Activated CD4-positive, alpha-beta T cell treated with anti-CD3 and anti-CD28 coated beads, Interleukin-2, amount 50 U/mL, for 24 hours (primary cell): Measurements from ENCODE around the gene CYP2C19.
"Not testable (repeated sequence)": the region's sequence is repeated elsewhere in the genome, so short reads cannot be mapped to it uniquely, and the experiment has no call there.

ENCODE experiments used
- DNase-seq, 2 donors: peaks; one replicate each; pipeline ENCODE4 v3.0.0-alpha.2; 2020; ENCODE audit warnings: low read depth in 1 of 2, low spot score in 1 of 2

Gene CYP2C19

DNA sequence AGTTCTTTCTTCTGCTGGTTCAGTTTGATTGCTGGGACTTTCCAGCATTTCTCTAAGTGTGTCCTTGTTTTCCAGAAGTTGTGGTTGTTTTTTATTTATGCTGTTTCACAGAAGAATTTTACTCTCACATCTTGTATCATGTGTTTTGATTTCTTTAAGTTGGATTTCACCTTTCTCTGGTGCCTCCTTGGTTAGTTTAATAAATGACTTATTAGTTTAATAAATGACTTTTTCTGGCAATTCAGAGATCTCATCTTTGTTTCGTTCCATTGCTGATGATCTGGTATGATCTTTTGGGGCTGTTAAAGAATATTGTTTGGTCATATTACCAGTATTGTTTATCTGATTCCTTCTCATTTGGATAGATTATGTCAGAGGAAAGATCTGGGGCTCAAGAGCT lies 116.2 kb downstream of the CYP2C19 start:
- DNase-seq, result no peak

DNA sequence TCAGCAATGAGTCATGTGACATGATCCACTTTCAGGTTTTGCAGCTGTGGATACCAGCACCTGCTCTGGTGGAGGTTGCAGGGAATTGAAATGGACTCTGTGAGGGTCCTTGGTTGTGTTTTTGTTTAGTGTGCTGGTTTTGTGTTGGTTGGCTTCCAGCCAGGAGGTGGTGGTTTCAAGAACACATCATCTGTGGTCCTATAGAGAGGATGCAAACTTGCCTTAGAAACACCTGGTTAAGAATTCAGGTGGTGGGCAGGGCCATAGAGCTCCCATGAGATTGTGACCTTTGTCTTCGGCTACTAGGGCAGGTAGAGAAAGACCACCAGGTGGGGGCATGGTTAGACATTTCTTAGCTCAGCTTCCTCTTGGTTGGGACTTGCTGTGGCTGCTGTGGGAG lies 116.7 kb downstream of the CYP2C19 start:
- no peak for DNase-seq

DNA sequence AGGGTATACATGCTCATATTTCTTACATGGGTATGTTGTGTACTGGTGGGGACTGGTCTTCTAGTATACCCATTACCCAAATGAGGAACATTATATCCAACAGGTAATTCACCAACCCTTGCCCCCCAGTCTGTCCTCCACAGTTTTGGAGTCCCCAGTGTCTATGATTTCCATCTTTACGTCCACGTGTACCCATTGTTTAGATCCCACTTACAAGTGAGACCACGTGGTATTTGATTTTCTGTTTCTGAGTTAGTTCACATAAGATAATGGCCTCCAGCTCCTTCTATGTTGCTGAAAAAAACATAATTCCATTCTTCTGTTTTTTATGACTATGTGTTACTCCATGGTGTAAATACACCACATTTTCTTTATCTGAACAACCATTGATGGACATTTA lies 126.6 kb downstream of the CYP2C19 start:
- DNase-seq, result no peak

DNA sequence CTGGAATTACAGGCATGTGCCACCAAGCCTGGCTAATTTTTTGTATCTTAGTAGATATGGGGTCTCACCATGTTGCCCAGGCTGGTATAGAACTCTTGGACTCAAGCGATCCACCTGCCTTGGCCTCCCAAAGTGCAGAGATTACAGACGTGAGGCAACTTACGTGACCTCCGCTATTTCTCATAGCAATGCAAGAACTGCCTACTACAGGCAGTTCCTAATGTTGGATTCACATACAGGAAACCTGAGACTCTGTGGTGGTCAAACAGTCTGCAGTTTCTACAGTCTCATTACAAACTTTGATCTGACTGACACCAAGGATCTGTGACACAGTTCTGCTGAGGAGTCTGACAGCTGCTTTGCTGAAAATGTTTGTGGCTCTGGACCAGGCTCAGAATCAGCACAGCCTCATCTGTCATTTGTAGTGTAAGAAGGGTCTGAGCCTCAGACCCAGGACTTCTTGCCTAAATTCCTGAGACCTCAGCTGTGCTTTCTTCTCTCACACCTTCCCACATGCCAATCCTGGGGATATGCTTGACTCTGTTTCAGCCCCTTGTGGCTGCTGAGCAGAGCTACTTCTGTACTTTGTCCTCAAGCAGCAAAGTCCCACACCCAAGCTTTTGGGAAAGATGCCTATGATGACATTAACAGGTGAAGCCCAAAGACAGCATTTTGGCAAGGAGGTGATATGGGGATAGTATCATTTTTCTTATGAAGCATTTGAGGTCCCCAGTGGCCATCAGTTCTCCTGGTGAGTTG lies 128.0 kb downstream of the CYP2C19 start:
- DNase-seq, result no peak

DNA sequence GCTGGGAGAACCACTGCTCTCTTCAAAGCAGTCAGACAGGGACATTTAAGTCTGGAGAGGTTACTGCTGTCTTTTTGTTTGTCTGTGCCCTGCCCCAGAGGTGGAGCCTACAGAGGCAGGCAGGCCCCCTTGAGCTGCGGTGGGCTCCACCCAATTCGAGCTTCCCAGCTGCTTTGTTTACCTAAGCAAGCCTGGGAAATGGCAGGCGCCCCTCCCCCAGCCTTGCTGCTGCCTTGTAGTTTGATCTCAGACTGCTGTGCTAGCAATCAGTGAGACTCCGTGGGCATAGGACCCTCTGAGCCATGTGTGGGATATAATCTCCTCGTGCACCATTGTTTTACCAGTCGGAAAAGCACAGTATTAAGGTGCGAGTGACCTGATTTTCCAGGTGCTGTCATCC lies 135.9 kb downstream of the CYP2C19 start:
- DNase-seq, result not testable (repeated sequence)

DNA sequence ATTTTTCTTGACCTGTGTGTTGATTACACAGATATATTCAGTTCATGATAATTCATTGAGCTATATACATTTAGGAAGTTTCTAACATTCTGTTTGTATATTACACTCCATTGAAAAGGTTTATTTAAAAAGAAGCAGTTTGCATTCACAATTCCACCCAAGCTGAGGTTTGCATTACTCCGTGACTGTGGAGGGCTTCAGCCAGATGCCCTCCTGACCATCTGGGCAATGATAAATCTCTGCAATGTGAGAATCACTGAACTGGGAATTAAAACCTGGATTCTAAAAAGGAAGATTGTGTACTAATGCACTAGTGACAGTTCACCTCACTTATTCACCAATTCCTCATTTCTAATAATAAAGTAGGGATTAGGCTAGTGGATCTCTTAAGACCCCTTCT lies 139.6 kb downstream of the CYP2C19 start:
- no peak for DNase-seq

DNA sequence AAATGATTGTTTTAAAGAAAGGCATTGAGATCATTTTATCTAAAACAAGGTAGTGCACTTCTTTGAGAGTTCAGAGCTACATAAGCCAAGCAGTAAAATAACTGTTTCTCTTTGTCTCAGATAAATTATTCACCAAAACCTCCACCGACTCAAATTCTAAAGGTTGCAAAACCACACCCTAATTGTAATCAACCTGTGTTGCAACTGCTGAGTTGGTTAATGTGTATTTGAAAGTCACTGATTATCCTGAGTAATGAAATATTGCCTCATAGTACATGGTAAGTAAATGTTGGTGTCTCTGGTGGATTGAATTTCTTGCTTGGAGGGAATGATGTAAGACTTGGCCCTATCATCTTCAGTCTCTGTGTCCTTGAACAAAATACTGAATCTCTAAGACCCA lies 140.1 kb downstream of the CYP2C19 start:
- no peak for DNase-seq
